Astrocyte of the cerebellum (primary cell): ENCODE measurements around the gene SFSWAP.

Experiments used
- DNase-seq: peaks from one replicate; pipeline ENCODE4 v3.0.0-alpha.2; 2011; ENCODE audit warnings: low read depth
- H3K4me3 ChIP-seq: 2 replicates; pipeline ENCODE4 v1.5.1; 2011; ENCODE audit warnings: mild to moderate bottlenecking, low read depth, low read length, moderate library complexity
- CTCF ChIP-seq: IDR thresholded peaks from 2 replicates; pipeline ENCODE4 v1.5.1; 2012; ENCODE audit warnings: low read length, low read depth, moderate library complexity, mild to moderate bottlenecking; ENCODE audit errors: missing control alignments
- in situ Hi-C: cut with HindIII; loops from 2 replicates; pipeline ENCODE4 v1.10.0; 2017; ENCODE audit warnings: low sequenced_read_pairs

The SFSWAP gene

GRCh38 chr12:131755305-131756113, 44.6 kb downstream of the SFSWAP start:
- no peak for DNase-seq
- peak; percentile 34 for TF ChIP-seq CTCF
- H3K4me3 ChIP-seq: no peak overlapping the region
- in situ Hi-C loops: no loop called here

- no peak for DNase-seq
- no peak for TF ChIP-seq CTCF
- H3K4me3 ChIP-seq: no peak overlapping the region
- in situ Hi-C loops: no loop called here
Observed at GRCh38 chr12:131756441-131756840, 45.6 kb downstream of the SFSWAP start.

GRCh38 chr12:131757111-131757510, 46.2 kb downstream of the SFSWAP start:
- no peak for TF ChIP-seq CTCF
- in situ Hi-C loops: no loop called here
- DNase-seq: no peak
- H3K4me3 ChIP-seq: no peak overlapping the region

DNA sequence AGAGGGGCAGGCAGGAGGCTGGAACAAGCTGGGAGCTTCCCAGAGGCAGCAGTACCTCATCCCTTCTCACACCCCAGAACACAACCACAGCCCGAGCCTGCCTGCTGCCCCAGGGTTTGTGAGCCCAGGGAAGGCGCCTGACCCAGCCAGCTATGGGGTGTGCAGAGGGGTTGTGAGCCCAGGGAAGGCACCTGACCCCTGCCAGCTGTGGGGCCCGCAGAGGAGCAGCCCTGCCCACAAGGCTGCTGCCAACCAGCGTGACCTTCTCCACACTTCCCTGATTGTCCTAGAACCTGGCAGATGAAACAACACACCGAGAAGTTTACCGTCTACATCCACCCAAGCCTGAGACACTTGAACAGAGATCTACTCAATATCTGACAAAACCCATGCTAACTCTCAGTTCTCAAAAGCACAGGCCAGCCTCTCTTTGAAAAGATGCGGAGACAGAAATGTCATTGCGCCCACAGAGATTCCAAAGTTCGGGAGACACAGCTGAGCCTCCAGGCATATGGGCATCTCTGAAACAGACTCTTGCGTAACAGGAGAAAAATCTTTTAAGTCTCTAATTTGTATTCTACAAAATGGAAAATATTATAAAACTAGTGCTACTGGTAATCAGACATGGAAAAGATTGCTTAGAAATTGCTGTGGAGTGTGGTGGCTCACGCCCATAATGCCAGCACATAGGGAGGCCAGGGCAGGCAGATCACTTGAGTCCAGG, 47.3 kb downstream of the SFSWAP start:
- in situ Hi-C loops: no loop called here
- TF ChIP-seq CTCF: no peak
- H3K4me3 ChIP-seq: no peak overlapping the region
- no peak for DNase-seq

- peak; percentile 43 for DNase-seq
- in situ Hi-C loops: no loop called here
- no peak for TF ChIP-seq CTCF
Observed at GRCh38 chr12:131759176-131759575, 48.3 kb downstream of the SFSWAP start.

GRCh38 chr12:131761638-131762037, 50.7 kb downstream of the SFSWAP start:
- in situ Hi-C loops: no loop called here
- no peak for DNase-seq
- TF ChIP-seq CTCF: no peak
- H3K4me3 ChIP-seq: no peak overlapping the region

More at GRCh38 chr12:131759176-131759575, 48.3 kb downstream of the SFSWAP start:
- no peak overlapping the region for H3K4me3 ChIP-seq
